ENCODE data around the gene CRADD.
"Not testable (repeated sequence)": the region's sequence is repeated elsewhere in the genome, so short reads cannot be mapped to it uniquely, and the experiment has no call there.

Gene CRADD

DNA sequence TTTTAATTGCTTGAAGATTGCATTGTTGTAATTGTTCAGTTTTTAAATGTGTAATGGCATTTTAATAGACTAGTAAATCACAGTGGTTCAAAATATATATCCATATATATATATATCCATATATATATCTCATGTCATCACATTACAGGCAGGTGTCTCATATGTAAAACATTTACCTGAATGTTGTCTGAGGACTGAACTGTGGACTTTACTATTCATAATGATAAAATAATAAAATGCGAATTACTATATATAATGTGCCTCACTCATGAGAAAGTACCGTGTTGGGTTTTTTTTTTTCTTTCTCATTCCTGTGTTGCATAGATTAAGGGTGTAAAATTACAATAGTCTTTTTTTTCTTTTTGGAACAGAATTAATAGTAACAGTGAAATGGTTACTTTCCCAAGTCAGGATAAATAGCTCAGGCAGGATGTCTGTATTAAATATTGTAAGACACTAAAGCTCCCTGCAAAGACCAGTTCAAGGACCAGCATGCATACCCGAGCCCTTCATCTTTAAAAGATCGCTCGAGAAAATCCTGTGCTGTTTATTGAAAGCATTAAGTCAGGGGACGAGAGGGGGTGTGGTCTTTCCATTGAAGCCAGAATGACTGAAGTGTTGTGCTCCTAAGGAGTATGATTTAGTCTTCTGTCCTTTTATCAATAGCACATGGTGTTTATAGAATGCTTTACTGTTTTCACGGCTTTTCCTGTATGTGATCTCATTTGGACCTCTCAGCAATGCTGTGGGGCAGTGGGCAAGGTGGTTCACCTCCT is 173.5 kb downstream of the CRADD start:
- DNase-seq: no peak

DNA sequence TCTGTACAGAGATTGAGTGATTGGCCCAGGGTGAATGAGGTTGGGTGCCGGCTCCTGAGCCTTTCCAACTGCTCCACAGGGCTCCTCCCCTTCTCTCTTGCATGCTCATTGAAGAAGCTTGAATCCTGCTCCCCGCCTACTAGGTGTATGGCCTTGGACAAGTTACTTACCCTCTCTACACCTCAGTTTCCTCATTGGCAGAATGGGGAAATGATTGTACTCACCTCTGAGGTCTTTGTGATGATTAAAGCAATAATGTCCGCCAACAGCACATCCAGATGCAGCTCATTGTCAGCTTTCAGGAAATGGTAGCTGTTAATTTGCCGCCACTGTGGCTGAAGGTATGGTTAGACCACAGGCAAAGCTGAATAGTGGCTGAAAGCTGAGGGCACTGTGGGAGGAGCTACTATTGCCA is 174.1 kb downstream of the CRADD start:
- peak; percentile 11 for DNase-seq

GRCh38 chr12:93852173-93852591 is 175.0 kb downstream of the CRADD start:
- DNase-seq: no peak

GRCh38 chr12:93853698-93854478 is 176.7 kb downstream of the CRADD start:
- peak; percentile 8 for DNase-seq

- DNase-seq: no peak
These were observed 178.1 kb downstream of the CRADD start for GRCh38 chr12:93855261-93855660.

DNA sequence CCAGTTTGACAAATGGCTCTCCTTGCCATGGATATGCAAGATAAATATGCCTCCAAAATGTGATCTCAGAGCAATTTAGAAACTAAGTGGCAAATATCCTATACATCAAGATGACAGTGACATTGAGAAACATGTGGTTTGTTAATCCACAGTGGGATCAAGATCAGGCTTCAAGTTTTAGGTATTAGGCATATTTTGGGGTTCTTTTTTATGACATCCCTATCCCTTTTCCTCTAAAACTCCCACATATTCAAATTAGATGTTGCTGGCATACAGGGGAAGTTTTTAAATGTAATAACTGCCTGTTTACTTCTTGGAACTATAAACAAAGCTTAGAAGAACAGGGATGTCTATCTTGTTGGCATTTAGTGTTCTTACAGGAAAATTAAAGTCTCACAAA is 179.4 kb downstream of the CRADD start:
- DNase-seq: no peak

GRCh38 chr12:93857279-93857938 is 180.2 kb downstream of the CRADD start:
- no peak for DNase-seq

DNA sequence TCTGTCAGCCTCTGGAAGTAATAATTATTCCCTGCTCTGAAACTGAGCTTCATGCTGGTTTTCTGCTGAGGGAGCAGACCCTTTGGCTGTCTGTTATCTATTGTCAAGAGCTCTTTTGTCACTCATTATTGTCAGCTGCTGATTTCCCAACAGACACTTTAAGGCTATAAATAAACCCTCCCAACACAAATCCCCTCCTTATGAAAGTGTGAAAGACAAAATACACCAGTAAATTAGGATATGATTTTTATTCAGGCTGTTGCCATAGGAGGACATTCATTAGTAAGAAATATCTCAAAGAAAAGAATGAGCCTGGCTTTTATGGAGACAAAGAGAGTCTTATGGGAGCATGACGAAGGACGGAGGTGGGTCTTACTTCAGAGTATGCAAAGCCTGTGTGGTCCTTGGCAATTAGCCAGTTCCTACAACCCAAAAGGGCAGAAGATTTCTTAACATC is 180.8 kb downstream of the CRADD start:
- DNase-seq: no peak

DNA sequence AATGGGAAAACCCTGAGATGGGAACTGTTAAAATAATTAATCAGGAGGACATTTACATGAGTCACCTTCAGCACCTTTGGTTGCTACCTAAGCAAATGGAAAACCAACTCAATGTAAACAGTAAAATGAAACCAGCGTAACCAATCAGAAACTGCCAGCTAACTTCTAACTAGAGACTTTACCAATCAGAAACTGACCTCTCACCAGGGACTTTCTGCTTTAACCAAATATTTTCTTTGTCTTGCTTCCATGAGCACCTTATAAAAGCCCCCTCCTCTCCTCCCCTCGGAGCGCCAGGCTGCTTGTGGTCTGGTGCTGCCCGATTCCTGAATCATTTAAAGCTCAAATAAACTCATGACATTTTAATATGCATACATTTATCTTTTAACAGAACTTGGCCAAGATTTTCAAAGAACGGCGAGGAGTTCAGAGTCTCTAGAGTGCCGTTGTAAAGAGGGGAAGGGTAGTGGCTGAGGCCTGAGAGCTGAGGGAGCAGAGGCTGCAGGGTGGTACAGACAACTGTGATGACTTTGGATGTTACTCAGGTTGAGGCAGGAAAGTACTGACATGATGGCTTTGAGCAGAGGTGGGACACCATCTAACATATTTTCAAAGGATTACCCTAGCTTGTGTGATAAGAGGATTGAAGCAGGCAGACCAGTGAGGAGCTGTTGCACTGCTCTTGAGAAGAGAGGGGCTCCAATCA is 183.6 kb downstream of the CRADD start:
- no peak for DNase-seq

- DNase-seq: no peak
These were observed 185.2 kb downstream of the CRADD start for GRCh38 chr12:93862424-93862823.

GRCh38 chr12:93865751-93866150 is 188.6 kb downstream of the CRADD start:
- DNase-seq: no peak

DNA sequence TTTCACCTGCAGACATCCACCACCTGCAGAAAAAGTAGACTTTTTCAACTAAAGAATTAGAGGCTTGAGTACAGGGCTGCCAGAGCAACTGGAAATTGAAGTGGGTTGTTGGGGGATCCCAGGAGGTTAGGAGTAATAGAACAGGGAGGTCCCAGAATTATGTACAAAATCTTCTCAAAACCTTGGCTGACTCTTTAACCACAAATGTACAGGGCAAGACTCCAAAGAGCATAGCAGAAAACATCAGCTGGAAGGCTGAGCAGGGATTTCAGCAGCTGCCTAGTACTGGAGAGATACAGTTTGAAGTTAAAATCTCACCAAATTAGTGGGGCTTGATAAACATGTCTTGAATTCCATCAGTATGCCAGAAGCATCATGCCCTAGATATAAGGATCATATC is 191.6 kb downstream of the CRADD start:
- DNase-seq: no peak

GRCh38 chr12:93870020-93870795 is 193.0 kb downstream of the CRADD start:
- no peak for DNase-seq

- not testable (repeated sequence) for DNase-seq
These were observed 194.4 kb downstream of the CRADD start for GRCh38 chr12:93871566-93871965.

DNA sequence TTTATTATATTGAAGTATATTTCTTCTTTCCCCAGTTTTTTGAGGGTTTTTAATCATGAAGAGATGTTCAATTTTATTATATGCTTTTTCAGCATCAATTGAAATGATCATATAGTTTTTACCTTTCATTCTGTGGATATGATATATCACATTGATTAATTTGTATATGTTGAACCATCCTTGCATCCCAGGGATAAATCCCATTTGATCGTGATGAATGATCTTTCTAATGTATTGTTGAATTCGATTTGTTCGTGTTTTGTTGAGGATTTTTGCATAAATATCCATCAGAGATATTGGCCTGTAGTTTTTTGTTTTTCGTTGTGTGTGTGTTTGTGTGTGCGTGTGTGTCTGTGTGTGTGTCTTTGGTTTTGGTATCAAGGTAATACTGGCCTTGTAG is 196.4 kb downstream of the CRADD start:
- DNase-seq: no peak

DNA sequence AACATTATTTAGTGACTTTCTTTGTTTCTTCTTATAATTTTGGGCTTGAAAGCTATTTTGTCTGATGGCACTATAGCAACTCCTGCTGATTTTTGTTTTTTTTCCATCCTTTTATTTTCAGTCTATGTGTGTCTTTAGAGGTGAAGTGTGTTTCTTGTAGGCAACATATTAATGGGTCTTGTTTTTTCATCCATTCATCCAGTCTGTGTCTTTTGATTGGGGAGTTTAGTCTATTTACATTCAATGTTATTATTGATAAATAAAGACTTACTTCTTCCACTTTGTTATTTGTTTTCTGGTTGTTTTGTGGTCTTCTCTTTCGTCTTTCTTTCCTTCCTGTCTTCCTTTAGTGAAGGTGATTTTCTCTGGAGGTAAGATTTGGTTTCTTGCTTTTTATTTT is 198.0 kb downstream of the CRADD start:
- DNase-seq: no peak

DNA sequence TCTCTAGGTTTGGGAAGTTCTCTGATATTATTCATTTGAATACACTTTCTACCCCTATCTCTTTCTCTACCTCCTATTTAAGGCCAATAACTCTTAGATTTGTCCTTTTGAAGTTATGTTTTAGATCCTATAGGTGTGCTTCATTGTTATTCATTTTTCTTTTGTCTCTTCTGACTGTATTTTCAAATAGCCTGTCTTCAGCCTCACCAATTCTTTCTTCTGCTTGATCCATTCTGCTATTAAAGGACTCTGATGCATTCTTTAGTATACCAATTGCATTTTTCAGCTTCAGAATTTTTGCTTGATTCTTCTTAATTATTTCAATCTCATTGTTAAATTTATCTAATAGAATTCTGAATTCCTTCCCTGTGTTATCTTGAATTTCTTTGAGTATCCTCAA is 199.2 kb downstream of the CRADD start:
- DNase-seq: no peak

DNA sequence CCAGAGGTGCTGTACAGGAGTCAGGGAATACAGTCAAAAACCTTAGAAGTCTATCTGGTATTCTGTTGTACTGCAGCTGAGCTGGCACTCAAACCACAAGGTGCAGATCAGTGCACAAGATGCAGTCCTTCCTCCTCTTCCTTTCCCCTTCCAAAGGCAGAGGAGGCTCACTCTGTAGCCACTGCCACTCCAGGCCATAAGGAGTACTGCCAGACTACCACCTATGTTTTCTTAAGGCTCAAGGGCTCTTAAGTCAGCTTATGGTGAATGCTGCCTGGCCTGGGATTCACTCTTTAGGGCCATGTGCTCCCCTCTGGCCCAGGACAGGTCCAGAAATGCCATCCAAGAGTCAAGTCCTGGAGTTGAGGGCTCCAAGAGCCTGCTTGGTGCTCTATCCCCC is 200.3 kb downstream of the CRADD start:
- no peak for DNase-seq

DNA sequence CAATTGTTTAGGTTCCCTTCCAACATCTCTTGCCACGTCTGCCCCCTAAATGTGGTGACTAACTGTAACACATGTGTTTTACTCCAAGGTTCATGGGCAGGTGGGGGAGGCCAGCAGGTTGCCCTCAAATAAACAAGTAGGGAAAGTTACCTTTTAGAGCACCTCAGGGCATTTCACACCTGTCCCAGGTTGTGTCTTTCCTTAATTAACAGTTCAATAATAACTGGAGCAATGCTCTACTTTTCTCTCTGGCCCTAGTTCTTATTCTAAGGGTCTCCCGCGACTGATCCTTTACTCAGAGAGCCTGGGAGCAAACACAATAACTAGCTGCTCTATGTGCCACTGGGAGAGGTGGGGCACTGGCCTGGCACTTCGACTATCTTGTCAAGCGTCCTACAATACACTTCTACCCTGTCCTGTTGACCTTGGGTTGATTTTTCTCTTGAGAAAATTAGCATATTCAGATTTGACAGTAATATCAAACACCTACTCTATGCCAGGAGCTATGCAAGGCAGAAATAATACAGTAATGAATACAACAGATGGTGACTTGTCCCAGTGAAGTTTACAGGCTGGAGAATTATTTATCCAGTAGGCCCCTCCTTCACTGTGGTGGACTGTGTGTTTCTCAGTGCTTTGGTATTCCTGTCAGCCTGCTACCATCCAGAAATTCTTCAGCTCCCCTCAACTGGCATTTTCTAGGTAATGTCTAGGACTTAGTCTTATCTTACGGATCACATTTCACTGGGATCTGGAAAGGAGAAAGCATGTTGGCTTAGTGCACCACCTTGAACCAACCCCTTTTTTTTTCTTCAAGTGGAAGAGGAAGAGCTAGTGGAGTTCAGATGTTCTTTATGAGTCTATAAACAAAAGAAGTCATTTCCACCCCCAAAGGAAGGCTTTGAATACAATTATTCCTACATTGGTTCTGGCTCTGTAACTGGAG is 202.6 kb downstream of the CRADD start:
- no peak for DNase-seq

DNA sequence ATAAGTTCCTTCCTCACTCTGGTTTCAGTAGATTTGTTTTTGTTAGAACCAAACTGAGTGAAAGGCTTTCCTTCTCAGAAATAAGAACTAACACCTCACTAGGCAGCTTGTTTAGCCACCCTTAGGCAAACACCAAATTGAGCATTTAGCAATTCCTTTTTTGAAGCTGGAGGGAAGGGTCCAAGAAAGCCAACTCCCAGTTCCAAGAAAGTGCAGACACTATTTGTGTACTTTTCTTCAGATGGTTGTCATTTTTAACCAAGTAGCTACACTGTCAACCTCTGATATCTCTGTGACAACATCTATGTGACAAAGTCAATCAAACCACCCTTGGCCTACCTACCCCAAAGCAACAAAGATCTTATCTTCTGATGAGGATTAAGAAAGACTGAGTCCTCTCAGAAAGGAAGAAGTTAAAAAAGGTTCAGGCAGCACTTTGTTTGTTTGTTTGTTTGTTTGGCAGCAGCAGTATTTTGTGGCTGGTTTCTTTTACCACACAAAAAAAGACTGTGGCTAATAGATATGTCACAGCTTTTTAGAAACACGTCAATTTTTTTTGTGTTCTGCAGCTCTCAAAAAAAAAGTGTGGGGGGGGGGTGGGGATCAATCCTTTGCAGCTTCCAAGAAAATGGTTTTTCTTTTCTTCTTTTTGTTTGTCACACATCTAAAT is 203.8 kb downstream of the CRADD start:
- peak; percentile 21 for DNase-seq

Data from central memory CD4-positive, alpha-beta T cell (primary cell).